Measurements from ENCODE around the gene PATL1. TPM values are rescaled to one million over a fixed set of nuclear protein-coding genes. Genes with fewer than 3 reads are reported as not detected.

PATL1 gene
- total and polyA plus RNA-seq, 2 of the 8 experiments (the other 6 are each of a cell fraction or from before 2014, with no cell fraction given), result 30.4 to 33.4 TPM

- TF ChIP-seq HDAC6 (IDR thresholded peaks at IDR 0.05; ENCODE audit: low read depth, low read length), result no peak
- no peak for TF ChIP-seq NANOG (IDR thresholded peaks at IDR 0.05; ENCODE audit: insufficient read depth, low read depth, low read length, poor library complexity, severe bottlenecking)
- no peak for TF ChIP-seq JUND (IDR thresholded peaks at IDR 0.05; ENCODE audit: low read length)
Observed at GRCh38 chr11:59679347-59679746, 10.5 kb upstream of the PATL1 start (continued).

All from H1 (cell line).